T-helper 2 cell treated with Interferon-gamma antibody and Interleukin-4, amounts not matched to agents 5 μg/mL and 100 μg/mL, for 36 hours (primary cell): ENCODE data around the gene RING1.

Experiments used
- DNase-seq: peaks from one replicate; pipeline ENCODE4 v3.0.0; 2021; ENCODE audit warnings: low spot score
- H3K27ac Mint-ChIP-seq: one replicate; pipeline ENCODE4 v1.8.0; 2021; ENCODE audit warnings: mild to moderate bottlenecking, mixed read lengths
- H3K27me3 Mint-ChIP-seq: one replicate; pipeline ENCODE4 v1.8.0; 2021; ENCODE audit warnings: low read depth, mixed read lengths
- H3K36me3 Mint-ChIP-seq: one replicate; pipeline ENCODE4 v1.8.0; 2021; ENCODE audit warnings: low read depth, mixed read lengths
- H3K4me1 Mint-ChIP-seq: one replicate; pipeline ENCODE4 v1.8.0; 2021; ENCODE audit warnings: low read depth, mixed read lengths
- H3K4me3 Mint-ChIP-seq: one replicate; pipeline ENCODE4 v1.8.0; 2022; ENCODE audit warnings: mild to moderate bottlenecking, moderate library complexity, mixed read lengths
- H3K9me3 Mint-ChIP-seq: one replicate; pipeline ENCODE4 v1.8.0; 2021; ENCODE audit warnings: mixed read lengths

RING1 gene

DNA sequence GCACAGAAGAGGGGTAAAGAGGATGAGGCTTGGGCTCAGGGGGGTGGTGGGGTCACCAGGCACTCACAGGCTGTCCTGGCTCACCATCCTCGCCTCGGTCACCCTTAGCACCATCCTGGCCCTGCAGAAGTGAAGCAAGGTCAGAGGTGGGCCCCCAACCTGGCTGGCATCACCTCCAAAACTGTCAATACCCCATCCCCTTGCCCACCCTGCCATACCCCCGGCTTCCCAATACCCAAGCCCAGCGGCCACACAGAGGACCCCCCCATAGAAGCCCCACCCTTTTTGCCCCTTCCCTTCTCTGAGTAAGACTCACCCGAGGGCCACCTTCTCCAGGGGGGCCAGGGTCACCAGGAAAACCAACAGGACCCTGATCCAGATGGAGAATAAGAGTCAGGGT is 39.7 kb upstream of the RING1 start:
- Mint-ChIP-seq H3K36me3 (no peaks in the 10 kb centered on the region), H3K4me3 (no peak overlapping the region), H3K9me3 (no peaks in the 10 kb centered on the region), H3K4me1 (no peaks in the 10 kb centered on the region), H3K27me3 (peaks cover 3% of the 10 kb centered on the region), H3K27ac (no peak overlapping the region)
- no peak for DNase-seq

DNA sequence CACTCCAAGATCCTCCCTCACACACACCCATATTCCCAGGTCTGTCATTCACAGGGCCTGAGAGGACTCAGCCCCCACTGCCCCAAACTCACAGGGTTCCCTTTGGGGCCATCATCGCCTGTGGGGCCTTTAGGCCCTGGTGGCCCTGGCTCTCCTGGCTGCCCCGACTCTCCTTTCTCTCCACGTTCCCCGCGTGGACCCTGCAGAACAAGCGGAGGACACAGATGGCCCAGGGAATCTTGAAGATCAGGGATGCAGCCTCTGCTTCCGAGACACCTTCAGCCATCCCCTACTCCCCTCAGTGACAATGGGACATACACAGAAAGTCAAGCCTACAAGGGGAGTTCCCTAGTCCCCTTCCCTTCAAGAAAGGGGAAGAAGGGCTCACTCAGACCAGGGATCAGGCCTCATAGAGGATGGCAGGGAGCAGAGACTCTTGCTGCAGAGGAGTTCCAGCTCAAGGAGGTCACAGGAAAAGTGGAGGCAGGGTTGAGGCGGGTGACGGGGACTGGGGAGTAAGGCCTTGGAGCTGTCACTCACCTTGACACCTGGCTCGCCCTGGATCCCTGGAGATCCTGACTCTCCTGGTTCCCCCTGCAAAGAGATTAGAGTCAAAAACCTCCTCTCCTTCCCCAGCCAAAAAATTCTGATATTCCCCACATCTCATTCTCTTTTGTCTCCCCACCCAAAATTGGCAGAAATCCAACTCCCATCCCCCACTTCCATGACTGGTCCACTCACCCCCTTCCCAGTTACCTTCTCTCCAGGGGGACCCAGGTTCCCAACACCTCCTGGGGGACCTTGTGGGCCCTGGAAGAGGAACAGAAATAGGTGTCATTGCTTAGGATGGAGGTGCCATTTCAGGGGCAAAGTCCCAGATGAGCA is 38.8 kb upstream of the RING1 start:
- no peaks in the 10 kb centered on the region for H3K36me3 Mint-ChIP-seq
- no peak for DNase-seq
- no peak overlapping the region for H3K4me3 Mint-ChIP-seq
- H3K27ac Mint-ChIP-seq, result no peak overlapping the region
- no peaks in the 10 kb centered on the region for H3K9me3 Mint-ChIP-seq
- peaks cover 3% of the 10 kb centered on the region for H3K27me3 Mint-ChIP-seq
- no peaks in the 10 kb centered on the region for H3K4me1 Mint-ChIP-seq

DNA sequence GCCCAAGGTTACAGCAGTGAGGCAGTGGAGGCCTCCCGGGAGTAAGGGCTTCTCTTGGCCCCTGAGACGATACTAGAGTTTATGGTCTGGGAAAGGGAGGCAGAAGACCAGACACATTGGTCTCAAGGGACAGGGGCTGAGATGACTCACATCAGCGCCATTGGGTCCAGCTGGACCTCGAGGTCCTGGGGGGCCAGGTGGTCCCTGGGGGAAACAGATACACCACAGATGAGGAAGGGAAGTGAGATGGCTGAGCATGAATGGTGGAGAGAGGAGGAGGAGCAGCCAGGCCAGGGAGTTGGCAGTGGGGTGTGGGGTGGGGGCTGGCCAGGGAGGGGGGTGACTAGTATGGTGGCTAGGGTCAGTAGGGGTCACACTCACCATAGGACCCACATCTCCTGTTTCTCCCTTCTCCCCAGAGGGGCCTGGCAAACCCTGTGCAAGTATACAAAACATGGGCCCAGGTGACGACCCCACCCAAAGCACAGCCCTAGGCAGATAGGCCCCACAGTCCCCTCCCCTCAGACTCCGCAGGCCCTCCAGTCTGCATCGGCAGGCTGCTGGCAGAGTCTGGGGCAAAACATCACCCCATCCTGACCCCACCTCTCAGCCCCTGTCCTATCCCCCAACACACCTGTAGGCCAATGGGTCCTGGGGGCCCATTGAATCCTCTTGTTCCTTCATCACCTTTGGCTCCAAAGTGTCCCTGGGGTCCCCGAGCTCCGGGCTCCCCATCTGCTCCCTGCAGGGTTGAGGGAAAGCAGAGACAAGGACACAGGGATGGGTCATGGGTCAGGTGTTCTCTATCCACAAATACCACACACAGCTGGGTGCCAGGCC is 37.9 kb upstream of the RING1 start:
- Mint-ChIP-seq H3K36me3 (no peaks in the 10 kb centered on the region), H3K27ac (no peak overlapping the region), H3K4me3 (no peak overlapping the region), H3K4me1 (no peaks in the 10 kb centered on the region), H3K9me3 (no peaks in the 10 kb centered on the region), H3K27me3 (peaks cover 10% of the 10 kb centered on the region)
- no peak for DNase-seq

DNA sequence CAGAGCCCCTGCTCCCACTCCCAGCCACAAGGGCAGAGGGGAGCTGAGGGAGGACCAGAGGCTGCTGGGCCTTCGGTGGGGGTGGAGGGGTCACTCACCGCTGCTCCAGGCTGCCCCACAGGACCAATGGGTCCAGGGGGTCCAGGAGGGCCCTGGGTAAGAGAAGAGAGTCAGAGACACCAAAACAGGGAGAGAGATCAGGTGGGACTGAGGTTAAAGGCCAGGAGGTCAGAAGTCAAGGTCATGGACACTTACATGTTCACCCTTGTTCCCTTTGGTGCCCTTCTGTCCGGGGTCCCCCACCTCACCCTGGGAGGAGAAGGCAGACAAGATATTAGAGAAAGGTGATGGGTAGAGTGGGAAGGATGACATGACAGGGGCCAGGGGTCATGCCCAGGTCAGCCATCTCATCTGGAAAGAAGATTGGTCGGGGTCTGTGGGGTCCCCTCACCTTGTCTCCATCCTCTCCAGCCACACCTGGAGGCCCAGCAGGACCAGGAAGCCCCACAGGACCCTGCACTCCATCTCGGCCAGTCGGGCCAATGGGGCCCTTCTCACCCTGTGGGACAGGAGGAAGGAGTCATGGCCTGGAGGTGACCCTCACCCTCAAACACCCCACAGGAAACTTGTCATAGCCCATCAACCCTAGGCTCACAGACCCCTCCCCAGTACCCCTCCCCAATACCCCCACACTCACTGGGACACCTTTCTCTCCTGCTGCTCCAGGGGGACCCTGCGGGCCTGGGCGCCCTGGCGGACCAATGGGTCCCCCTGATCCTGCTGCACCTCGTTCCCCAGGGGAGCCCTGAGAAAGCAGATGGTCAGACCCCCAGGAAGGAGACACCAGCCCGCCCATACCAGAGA is 37.1 kb upstream of the RING1 start:
- H3K27me3 Mint-ChIP-seq, result peaks cover 10% of the 10 kb centered on the region
- H3K9me3 Mint-ChIP-seq, result no peaks in the 10 kb centered on the region
- no peak for DNase-seq
- H3K4me1 Mint-ChIP-seq, result no peaks in the 10 kb centered on the region
- H3K4me3 Mint-ChIP-seq, result no peak overlapping the region
- H3K36me3 Mint-ChIP-seq, result no peaks in the 10 kb centered on the region
- no peak overlapping the region for H3K27ac Mint-ChIP-seq

DNA sequence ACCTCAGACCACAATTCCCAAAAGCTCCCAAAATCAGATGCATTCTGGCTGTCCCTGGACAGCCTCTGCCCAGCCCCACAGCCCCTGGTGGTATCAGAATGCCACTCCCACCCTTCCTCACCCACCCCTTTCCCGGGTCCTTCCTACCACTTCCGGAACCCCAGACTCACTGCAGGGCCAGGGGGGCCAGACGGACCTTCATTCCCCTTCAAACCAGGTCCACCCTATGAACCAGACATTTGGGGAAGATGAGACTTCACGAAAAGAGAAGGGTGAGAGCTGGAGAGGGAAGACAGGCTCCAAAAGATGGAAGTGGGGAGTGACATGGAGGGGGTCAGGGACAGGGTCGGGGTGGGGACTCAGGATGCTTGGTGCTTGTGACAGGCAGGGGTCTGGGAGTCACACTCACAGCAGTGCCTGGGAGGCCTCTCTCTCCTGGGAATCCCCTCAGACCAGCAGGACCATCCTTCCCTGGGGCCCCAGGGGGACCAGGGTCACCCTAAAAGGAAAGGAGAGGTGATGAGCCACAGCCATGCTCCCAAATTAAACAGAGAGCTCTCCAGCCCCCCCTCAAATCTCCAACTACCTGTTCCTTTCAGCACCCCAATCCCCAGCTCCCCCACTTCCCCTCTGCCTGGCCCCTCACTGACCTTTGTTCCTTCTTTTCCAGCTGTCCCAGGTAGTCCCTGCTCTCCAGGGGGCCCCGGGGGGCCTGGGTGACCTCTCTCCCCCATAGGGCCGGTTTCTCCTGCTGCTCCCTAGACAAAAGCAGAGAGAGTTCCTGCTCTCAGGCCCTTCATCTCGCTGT is 36.2 kb upstream of the RING1 start:
- no peaks in the 10 kb centered on the region for H3K9me3 Mint-ChIP-seq
- DNase-seq, result no peak
- no peak overlapping the region for H3K4me3 Mint-ChIP-seq

DNA sequence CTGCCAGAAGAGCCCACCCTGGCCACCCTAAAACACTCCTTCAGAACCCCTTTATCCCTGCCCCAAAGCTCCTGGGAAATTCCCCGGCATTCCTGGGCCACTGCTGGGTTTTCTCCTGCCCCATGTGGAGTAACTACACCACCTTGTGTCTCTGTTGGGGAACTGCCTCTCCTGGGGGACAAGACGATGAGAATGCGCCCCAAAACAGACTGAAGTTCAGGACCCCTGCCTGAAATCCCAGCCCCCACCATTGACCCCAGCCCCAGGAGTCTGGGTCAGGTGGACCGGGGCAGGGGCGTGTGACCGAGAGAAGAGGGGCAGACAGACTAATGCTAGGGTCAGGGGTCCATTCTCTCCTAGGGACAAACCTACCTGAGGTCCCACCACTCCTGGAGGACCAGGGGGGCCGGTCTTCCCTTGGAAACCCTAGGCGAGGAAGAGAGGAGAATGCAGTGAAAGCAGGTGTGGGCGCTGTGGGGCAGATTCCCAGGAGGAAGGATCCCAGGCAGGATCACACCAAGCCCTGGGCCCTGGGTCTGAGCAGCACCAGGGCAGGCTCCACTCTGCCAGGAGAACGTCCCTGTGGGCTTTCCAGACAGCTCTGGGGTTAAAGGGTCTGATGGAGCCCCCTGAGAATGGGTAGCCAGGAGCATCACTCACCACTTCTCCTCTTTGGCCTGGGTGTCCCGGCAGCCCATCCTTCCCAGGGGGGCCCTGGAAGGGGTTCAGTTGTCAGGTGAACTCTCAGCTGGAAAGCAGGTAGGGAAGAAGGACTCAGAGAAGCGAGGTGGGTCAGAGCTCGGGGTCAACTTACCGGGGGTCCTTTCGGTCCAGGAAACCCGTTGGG is 35.4 kb upstream of the RING1 start:
- no peak overlapping the region for H3K27ac Mint-ChIP-seq
- no peaks in the 10 kb centered on the region for H3K9me3 Mint-ChIP-seq
- no peak for DNase-seq
- H3K4me3 Mint-ChIP-seq, result no peak overlapping the region
- H3K36me3 Mint-ChIP-seq, result no peaks in the 10 kb centered on the region
- H3K4me1 Mint-ChIP-seq, result no peaks in the 10 kb centered on the region
- peaks cover 10% of the 10 kb centered on the region for H3K27me3 Mint-ChIP-seq

More for the DNA sequence above, 36.2 kb upstream of the RING1 start:
- Mint-ChIP-seq H3K4me1 (no peaks in the 10 kb centered on the region), H3K27me3 (peaks cover 10% of the 10 kb centered on the region), H3K36me3 (no peaks in the 10 kb centered on the region), H3K27ac (no peak overlapping the region)

DNA sequence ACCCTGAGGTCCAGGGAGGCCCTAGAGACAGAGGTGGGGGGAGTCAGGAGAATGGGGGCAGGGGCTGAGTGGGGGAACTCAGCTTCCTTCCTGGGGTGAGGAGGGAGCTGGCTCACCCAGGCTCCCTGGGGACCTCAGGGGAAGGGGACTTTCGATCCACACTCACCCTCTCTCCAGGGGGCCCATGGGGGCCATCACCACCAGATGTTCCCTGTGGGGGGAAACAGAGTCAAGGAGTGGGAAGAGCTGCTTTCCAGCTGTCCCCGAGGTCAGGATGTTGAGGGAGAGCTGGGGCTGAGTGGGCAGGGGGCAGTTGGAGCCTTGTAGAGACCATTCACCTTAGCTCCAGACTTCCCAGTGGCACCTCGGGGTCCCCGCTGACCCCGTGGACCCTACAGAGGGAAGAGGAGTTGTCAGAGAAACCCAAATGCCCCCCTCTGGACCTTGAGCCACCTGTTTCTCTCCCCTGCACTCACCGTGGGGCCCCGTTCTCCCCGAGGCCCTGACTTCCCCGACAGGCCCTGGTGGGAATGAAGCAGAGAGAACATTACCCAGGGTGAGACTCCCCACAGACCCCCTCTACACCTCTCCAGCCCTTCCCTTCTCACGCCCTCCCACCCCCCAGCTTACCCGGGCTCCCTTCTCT is 34.6 kb upstream of the RING1 start:
- peaks cover 10% of the 10 kb centered on the region for H3K27me3 Mint-ChIP-seq
- H3K4me1 Mint-ChIP-seq, result no peaks in the 10 kb centered on the region
- H3K9me3 Mint-ChIP-seq, result no peaks in the 10 kb centered on the region
- no peaks in the 10 kb centered on the region for H3K36me3 Mint-ChIP-seq
- no peak overlapping the region for H3K27ac Mint-ChIP-seq
- DNase-seq, result no peak
- H3K4me3 Mint-ChIP-seq, result no peak overlapping the region

DNA sequence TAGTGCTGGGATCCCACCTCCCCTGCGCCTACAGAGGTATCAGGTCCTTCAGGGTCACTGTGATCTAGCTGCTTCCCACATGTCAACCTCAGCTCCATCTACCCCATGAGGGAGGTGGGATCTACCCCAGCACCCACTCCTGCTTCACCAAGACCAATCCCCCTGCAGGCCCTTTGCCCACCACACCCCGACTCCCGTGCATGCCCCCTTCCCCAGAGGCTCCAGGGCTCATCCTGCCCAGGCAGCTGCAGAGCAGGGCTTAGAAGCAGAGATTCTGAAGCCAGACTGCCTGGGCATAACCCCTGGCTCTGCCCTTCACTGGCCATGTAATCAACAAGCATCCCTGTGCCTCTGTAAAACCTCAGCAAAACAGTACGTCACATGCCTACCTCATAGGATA is 33.5 kb upstream of the RING1 start:
- peaks cover 10% of the 10 kb centered on the region for H3K27me3 Mint-ChIP-seq
- no peaks in the 10 kb centered on the region for H3K36me3 Mint-ChIP-seq
- H3K4me1 Mint-ChIP-seq, result no peaks in the 10 kb centered on the region
- no peak overlapping the region for H3K4me3 Mint-ChIP-seq
- H3K27ac Mint-ChIP-seq, result no peak overlapping the region
- DNase-seq, result no peak
- H3K9me3 Mint-ChIP-seq, result no peaks in the 10 kb centered on the region

DNA sequence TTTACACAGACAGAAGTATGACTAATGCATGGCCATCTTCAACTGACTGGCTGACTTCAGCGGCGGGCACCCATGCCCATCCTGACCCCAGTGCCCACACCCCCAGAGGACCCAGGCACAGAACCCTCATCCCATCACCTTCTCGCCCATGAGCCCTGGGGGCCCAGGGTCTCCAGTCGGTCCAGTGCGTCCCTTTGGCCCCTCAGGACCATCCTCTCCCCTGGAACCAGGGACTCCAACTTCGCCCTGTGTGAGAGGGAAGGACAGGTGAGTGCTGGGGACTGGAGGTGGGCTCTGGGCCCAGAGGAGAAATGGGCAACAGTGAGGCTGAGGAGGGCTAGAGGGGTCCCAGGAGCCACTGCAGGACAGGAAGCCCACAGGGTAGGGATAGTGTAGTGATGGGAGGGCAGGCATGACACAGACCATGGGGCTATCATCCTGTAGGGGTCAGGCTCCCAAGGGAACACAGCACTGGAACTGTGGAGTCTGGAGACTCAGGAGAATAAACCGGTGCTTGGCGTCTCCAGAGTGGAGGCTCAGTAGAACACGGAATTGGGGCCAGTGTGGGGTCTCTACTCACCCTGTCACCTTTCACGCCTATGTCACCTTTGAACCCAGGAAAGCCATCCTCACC is 32.7 kb upstream of the RING1 start:
- no peak overlapping the region for H3K27ac Mint-ChIP-seq
- H3K9me3 Mint-ChIP-seq, result no peaks in the 10 kb centered on the region
- H3K4me1 Mint-ChIP-seq, result no peaks in the 10 kb centered on the region

DNA sequence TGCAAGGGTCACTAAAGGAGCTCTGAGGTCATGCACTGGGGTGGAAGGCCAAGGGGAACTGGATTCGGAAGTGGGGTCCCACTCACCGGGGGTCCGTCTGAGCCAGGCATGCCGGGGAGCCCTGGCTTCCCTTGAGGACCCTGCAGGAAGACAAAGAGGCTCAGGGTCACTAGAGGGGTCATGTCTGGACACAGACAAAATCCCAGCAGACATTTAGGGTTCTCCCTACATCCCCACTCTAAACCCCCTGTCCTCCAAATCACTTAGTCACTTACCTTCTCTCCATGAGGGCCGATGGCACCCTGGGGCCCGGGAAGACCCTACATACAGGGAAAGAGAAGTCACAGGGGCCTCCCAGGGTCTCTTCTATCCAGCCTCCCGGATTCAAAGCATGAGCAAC is 31.4 kb upstream of the RING1 start:
- Mint-ChIP-seq H3K36me3 (no peaks in the 10 kb centered on the region), H3K27me3 (peaks cover 10% of the 10 kb centered on the region), H3K4me1 (no peaks in the 10 kb centered on the region), H3K27ac (no peak overlapping the region), H3K9me3 (no peaks in the 10 kb centered on the region), H3K4me3 (no peak overlapping the region)
- no peak for DNase-seq

More for the DNA sequence above, 32.7 kb upstream of the RING1 start:
- Mint-ChIP-seq H3K36me3 (no peaks in the 10 kb centered on the region), H3K27me3 (peaks cover 10% of the 10 kb centered on the region), H3K4me3 (no peak overlapping the region)
- no peak for DNase-seq

DNA sequence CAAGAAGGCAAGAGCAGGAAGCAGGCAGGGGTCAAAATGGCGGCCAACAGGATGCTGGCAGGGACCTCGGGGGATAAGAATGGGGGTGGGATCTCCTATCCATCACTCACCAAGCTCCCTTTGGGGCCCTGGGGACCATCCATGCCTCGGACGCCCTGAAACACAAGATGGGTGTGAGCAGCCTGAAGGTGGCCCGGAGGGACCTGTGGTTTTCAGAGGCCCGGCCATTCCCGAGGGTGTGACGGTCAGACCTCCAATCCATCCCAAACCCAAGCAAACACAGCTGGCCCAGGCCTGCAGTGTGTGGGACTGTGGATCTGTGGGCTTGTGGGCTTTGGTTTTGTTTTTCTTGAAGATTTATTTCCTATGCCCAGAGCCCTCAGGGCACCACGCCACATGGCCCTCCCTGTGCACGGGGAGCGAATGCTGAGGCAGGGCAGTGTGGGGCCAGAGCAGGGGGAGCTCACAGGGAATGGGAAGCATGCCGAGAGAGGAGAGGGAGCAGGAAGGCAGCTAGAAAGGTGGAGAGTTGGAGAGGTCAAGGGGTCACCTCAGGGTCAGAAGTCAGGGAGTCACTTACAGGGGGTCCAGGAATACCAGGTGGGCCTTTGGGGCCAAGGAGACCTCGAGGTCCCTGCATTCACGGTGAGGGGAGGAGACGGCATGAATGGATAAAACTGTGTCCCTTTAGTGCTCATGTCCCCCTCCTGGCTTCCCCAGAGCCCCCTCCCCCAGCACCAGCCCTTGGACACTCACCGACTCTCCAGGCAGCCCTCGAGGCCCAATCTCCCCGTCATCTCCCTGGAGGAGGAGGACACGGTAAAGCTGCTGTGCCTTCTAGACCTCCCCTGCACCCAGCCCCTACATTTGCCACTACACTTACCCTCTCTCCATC is 30.5 kb upstream of the RING1 start:
- H3K27me3 Mint-ChIP-seq, result peaks cover 7% of the 10 kb centered on the region
- H3K4me1 Mint-ChIP-seq, result peaks cover 2% of the 10 kb centered on the region
- peaks cover 3% of the 10 kb centered on the region for H3K9me3 Mint-ChIP-seq
- H3K27ac Mint-ChIP-seq, result no peak overlapping the region
- H3K4me3 Mint-ChIP-seq, result no peak overlapping the region
- DNase-seq, result no peak
- peaks cover 2% of the 10 kb centered on the region for H3K36me3 Mint-ChIP-seq
